Erythroblast (primary cell): ENCODE results near the gene RXYLT1.

ENCODE experiments used
- GATA1 ChIP-seq: IDR thresholded peaks from 2 replicates; pipeline ENCODE4 v1.6.1; 2011; ENCODE audit warnings: low read depth, mild to moderate bottlenecking, control low read depth, low read length, moderate library complexity
- POLR2A ChIP-seq: IDR thresholded peaks from 2 replicates; pipeline ENCODE4 v1.6.1; 2011; ENCODE audit warnings: mild to moderate bottlenecking, low read length

DNA sequence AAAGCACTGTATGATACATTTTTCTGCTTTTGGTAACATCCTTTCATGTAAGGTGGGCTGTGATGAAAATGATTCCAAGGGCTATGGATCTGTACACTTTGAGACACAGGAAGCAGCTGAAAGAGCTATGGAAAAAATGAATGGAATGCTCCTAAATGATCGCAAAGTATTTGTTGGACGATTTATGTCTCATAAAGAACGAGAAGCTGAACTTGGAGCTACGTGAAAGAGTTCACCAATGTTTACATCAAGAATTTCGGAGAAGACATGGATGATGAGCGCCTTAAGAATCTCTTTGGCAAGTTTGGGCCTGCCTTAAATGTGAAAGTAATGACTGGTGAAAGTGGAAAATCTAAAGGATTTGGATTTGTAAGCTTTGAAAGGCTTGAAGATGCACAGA lies 42.6 kb downstream of the RXYLT1 start:
- no peak for TF ChIP-seq POLR2A
- no peak for TF ChIP-seq GATA1
